KMS-11 (cell line): ENCODE data around the gene CTU2.
A peak's percentile ranks its signal among the peaks of the same experiment; 100 is the strongest.

ENCODE experiments used
- H2AFZ ChIP-seq: fragments of 200-600 bp; sonication (generic); 2 replicates; pipeline ENCODE4 v1.6.1; 2016; ENCODE audit warnings: antibody characterized with exemption, mixed run types, low read depth
- H3K27ac ChIP-seq: fragments of 200-600 bp; sonication (generic); 2 replicates; pipeline ENCODE4 v1.6.1; 2016; ENCODE audit warnings: mild to moderate bottlenecking, mixed run types
- H3K27me3 ChIP-seq: fragments of 200-600 bp; sonication (generic); 2 replicates; pipeline ENCODE4 v1.6.1; 2017; ENCODE audit warnings: mild to moderate bottlenecking, low read depth, mixed run types, moderate library complexity; ENCODE audit not compliant: insufficient read depth
- H3K36me3 ChIP-seq: fragments of 200-600 bp; sonication (generic); 2 replicates; pipeline ENCODE4 v1.6.1; 2017; ENCODE audit warnings: mild to moderate bottlenecking, mixed run types; ENCODE audit not compliant: insufficient read depth
- H3K4me1 ChIP-seq: fragments of 200-600 bp; sonication (generic); 2 replicates; pipeline ENCODE4 v1.6.1; 2016; ENCODE audit warnings: mild to moderate bottlenecking, low read depth, mixed run types; ENCODE audit not compliant: poor library complexity, severe bottlenecking
- H3K4me2 ChIP-seq: fragments of 200-600 bp; sonication (generic); 2 replicates; pipeline ENCODE4 v1.7.0; 2016; ENCODE audit warnings: mild to moderate bottlenecking, mixed run types
- H3K4me3 ChIP-seq: fragments of 200-600 bp; sonication (generic); IDR thresholded peaks from 2 replicates; pipeline ENCODE4 v1.6.1; 2017; ENCODE audit warnings: low read depth, low read length, mixed read lengths; ENCODE audit not compliant: insufficient read depth
- H3K79me2 ChIP-seq: fragments of 200-600 bp; sonication (generic); 2 replicates; pipeline ENCODE4 v1.6.1; 2016; ENCODE audit warnings: low read depth, mixed run types; ENCODE audit not compliant: insufficient read depth
- H3K9ac ChIP-seq: fragments of 200-600 bp; sonication (generic); 2 replicates; pipeline ENCODE4 v1.6.1; 2016; ENCODE audit warnings: mild to moderate bottlenecking, mixed run types
- H4K20me1 ChIP-seq: fragments of 200-600 bp; sonication (generic); 2 replicates; pipeline ENCODE4 v1.6.1; 2016; ENCODE audit warnings: mild to moderate bottlenecking, mixed run types; ENCODE audit not compliant: insufficient read depth
- TF ChIP-seq, protein P1 (sequence below): fragments of 200-600 bp; sonication (generic); conservative IDR thresholded peaks from 2 replicates; pipeline ENCODE4 v1.6.1; 2017; ENCODE audit warnings: low read depth, mild to moderate bottlenecking, antibody characterized with exemption, low read length, moderate library complexity, mixed read lengths

CTU2 gene

DNA sequence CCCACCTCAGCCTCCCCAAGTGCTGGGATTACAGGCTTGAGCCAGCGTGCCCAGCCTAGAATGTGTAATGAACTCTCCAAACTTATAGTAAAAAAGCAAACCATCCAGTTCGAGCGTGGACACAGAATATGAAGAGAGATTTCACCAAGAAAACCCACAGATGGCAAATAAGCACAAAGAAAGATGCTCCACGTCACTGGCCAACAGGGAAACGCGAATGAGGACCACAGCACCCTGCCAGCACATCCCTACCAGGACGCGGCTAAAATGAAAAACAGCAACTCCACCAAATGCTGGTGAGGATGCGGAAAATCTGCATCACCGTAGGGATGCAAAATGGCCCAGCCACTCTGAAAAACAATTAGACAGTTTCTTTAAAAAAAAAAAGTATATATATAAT lies 44.8 kb upstream of the CTU2 start:
- H3K27ac ChIP-seq, result no peak overlapping the region

DNA sequence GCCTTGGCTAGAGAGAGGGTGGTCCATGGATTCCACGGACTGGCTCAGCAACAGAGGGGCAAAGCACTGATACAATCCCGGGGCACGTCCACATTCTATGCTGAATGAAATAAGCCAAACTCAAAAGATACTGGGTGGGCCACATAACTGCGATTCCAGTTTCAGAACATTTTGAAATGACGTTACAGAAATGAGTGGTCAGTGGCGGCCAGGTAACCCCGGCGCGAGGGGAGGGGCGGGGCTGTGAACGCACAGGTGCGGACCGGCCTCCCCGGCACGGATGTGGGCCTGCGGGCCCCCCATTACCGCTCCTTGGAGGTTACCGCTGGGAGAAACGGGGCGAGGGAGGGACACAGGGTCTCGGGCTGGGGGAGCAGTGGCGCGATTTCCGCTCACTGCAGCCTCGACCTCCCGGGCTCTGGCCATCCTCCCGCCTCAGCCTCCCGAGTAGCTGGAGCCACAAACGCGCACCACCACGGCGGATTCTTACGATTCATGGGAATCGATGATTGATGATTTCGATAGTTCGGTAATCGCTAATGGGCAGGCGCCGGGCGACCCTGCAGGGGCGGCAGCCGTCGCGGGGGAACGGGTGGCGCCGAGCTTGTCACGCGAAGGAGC lies 44.0 kb upstream of the CTU2 start:
- H2AFZ ChIP-seq, result peak overlapping the region; percentile 88
- TF ChIP-seq, protein P1, sequence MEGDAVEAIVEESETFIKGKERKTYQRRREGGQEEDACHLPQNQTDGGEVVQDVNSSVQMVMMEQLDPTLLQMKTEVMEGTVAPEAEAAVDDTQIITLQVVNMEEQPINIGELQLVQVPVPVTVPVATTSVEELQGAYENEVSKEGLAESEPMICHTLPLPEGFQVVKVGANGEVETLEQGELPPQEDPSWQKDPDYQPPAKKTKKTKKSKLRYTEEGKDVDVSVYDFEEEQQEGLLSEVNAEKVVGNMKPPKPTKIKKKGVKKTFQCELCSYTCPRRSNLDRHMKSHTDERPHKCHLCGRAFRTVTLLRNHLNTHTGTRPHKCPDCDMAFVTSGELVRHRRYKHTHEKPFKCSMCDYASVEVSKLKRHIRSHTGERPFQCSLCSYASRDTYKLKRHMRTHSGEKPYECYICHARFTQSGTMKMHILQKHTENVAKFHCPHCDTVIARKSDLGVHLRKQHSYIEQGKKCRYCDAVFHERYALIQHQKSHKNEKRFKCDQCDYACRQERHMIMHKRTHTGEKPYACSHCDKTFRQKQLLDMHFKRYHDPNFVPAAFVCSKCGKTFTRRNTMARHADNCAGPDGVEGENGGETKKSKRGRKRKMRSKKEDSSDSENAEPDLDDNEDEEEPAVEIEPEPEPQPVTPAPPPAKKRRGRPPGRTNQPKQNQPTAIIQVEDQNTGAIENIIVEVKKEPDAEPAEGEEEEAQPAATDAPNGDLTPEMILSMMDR, result no peak

More for the DNA sequence above, 44.8 kb upstream of the CTU2 start:
- no peak overlapping the region for H3K4me3 ChIP-seq
- no peak overlapping the region for H2AFZ ChIP-seq
- H3K4me2 ChIP-seq, result no peak overlapping the region
- H3K4me1 ChIP-seq, result peaks cover 11% of the 10 kb centered on the region
- no peaks in the 10 kb centered on the region for H4K20me1 ChIP-seq
- TF ChIP-seq, protein P1, result no peak
- no peak overlapping the region for H3K9ac ChIP-seq
- H3K27me3 ChIP-seq, result no peaks in the 10 kb centered on the region
- H3K36me3 ChIP-seq, result no peaks in the 10 kb centered on the region
- peaks cover 10% of the 10 kb centered on the region; the same call in 1 of the 2 replicates for H3K79me2 ChIP-seq

GRCh38 chr16:88662843-88663606 lies 43.3 kb upstream of the CTU2 start, which contains the start of gene MVD:
MVD (minus strand) TSS chr16:88663091; CDS start chr16:88663080, 11 bp downstream.
- TF ChIP-seq, protein P1, result no peak; the same call in 1 of the 2 replicates
- no peaks in the 10 kb centered on the region for H3K36me3 ChIP-seq
- H3K27ac ChIP-seq, result no peak within 1 kb of the TSS
- H4K20me1 ChIP-seq, result no peaks in the 10 kb centered on the region
- no peak within 1 kb of the TSS for H3K4me3 ChIP-seq
- H3K27me3 ChIP-seq, result no peaks in the 10 kb centered on the region
- H3K9ac ChIP-seq, result peak within 1 kb of the TSS; percentile 63
- peak within 1 kb of the TSS; percentile 88 for H2AFZ ChIP-seq
- peak within 1 kb of the TSS; percentile 87 for H3K4me2 ChIP-seq
- H3K79me2 ChIP-seq, result peaks cover 10% of the 10 kb centered on the region; the same call in 1 of the 2 replicates
- H3K4me1 ChIP-seq, result peaks cover 11% of the 10 kb centered on the region

More for the DNA sequence above, 44.0 kb upstream of the CTU2 start:
- Histone ChIP-seq H3K27me3 (no peaks in the 10 kb centered on the region), H3K9ac (peak overlapping the region; percentile 63), H4K20me1 (no peaks in the 10 kb centered on the region), H3K79me2 (peaks cover 10% of the 10 kb centered on the region; the same call in 1 of the 2 replicates), H3K4me3 (no peak overlapping the region), H3K4me1 (peaks cover 11% of the 10 kb centered on the region), H3K27ac (no peak overlapping the region), H3K4me2 (peak overlapping the region; percentile 87), H3K36me3 (no peaks in the 10 kb centered on the region)

- H3K9ac ChIP-seq, result no peak overlapping the region
- no peak overlapping the region for H3K4me3 ChIP-seq
- H3K27ac ChIP-seq, result no peak overlapping the region
- H2AFZ ChIP-seq, result no peak overlapping the region
- no peaks in the 10 kb centered on the region for H4K20me1 ChIP-seq
- TF ChIP-seq, protein P1, result no peak
- no peaks in the 10 kb centered on the region for H3K36me3 ChIP-seq
- peaks cover 11% of the 10 kb centered on the region for H3K4me1 ChIP-seq
- H3K27me3 ChIP-seq, result no peaks in the 10 kb centered on the region
- H3K4me2 ChIP-seq, result no peak overlapping the region
- H3K79me2 ChIP-seq, result peaks cover 1% of the 10 kb centered on the region; the same call in 1 of the 2 replicates
Observed at GRCh38 chr16:88665148-88665547, 41.2 kb upstream of the CTU2 start.
